ENCODE results near the gene NOP14.
A peak's percentile ranks its signal among the peaks of the same experiment; 100 is the strongest.
"Not testable (repeated sequence)": the region's sequence is repeated elsewhere in the genome, so short reads cannot be mapped to it uniquely, and the experiment has no call there.

The NOP14 gene

DNA sequence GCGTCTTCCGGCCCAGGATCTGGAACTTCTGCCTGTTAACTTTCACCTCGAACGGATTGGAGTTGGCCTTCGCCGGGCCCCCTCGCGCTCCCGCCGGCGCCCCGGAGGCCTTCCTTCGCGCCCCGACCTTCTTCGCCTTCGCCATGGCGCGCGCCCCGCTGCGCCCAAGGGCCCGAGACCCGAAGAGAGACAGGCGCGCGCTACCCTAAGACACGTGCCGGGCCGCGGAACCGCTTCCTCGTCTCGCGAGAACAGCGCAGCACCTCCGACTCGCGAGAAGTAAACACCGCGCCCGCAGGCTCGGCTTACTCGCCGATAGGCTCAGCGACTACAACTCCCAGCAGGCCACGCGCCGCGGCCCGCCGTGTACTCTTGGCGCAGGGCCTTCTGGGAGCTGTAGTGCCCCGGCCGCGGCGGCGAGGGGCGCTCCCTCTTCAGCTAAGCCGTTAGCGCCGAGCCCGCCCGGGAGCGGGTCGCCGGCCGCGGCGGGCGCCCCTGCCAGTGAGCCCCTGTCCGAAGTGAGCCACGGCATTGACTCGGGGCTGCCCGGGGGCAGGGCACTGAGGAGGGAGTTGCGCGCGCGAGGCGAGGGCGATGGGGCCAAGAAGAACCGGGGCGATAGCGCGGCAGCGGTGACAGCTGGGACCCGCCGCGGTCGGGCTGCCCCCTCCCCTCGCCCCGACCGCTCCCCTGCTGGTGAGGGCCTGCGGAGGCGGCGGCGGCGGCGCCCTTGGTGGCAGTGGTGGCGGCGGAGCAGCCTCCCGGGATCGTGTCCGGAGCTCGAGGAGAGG, at the start of gene NOP14, which contains the start of gene GRK4:
NOP14 (minus strand) TSS at position 232 of the 791 bp plus-strand sequence; CDS start at position 145, 87 bp downstream.
GRK4 (plus strand) TSS at position 397 of the 791 bp plus-strand sequence. CDS start 500 bp downstream, outside the sequence.
- peak; percentile 84 for DNase-seq (ENCODE audit: low read depth)

DNA sequence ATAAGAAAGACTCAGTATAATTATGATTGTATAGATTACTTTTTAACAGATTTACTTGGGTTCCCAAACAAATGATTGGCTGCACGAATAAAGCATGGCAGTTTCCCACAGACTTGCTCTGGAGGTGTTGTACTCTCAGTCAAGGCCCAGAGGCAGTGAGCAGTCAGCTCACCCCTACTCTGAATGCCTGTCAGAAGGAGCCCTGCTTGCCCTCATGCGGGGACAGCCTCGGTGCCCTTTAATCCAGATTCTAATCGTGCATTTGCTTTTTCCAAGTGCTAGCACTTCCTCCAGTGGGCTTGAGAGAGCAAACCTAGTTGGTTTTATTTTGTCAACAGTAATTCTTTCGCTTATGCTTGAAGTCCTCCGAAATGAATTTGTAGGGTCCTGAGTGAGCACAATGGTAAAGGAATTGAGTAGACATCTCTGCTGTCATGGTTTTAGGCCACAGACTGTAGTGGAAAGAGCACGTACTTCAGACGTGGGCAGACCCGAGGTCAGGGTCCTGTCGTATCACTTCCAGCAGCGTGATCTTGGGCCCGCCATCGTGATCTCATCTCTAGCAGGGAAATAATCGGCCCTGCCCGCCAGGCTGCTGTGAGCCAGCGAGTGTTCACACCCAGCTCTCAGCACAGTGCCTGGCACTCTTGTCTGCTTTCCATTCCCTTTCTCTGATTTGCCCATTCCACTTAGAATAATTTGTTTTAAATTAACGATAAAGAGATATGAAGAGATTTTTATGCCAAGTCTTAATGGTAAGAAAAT, 48.4 kb upstream of the NOP14 start:
- no peak for DNase-seq (ENCODE audit: low read depth)

DNA sequence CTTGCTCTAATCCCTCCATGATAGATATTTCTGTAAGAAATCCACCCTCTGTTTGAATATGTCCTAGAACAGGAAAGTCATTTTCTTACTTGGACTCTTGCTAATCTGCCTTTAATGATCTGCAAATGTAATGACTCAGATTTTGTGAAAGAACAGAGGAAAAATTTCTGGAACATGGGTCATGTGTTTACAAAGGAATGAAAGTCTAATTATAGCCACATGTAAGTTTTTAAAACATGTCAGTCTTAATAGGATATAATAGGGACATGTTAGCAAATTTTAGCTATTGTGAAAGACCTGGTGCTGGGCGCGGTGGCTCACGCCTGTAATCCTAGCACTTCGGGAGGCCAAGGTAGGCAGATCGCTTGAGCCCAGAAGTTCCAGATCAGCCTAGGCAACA, 47.8 kb upstream of the NOP14 start:
- peak; percentile 73 for DNase-seq (ENCODE audit: low read depth)

DNA sequence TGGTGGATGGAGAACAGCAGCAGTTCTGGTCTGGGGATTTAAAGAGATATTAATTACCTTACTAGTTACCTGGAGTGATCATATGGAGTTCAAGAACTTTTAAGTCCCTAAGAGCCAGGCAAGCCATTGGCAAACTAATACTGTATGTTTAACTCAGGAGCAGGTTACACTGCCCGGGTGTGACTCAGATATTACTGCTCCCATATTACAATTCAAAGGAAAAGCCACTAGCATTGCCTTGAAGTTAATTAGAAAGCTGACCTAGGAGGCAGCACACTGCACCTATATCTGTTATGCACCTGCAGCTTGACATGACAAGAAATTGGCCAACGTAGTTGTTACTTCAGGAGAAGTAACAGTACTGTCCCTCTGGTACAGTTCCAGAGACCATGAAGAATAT, 47.4 kb upstream of the NOP14 start:
- DNase-seq (ENCODE audit: low read depth) = no peak

DNA sequence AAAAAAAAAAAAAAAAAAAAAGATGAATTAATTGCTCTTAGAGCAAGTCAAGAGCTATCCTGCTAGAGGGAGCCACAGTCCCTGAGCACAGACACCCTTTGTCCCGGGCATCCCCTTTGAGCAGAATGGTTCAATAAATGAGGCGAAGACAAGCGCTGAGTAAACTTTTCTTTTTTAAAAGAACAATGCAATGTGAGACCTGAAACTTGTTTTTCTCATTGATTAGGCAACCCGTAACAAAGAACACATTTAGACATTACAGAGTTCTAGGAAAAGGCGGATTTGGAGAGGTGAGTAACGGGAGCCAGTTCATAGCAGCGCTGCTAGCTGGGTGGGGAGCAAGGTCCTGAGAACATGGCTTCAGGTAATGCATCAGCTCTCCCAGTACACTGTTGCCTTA, 46.2 kb upstream of the NOP14 start:
- DNase-seq (ENCODE audit: low read depth) = no peak

DNA sequence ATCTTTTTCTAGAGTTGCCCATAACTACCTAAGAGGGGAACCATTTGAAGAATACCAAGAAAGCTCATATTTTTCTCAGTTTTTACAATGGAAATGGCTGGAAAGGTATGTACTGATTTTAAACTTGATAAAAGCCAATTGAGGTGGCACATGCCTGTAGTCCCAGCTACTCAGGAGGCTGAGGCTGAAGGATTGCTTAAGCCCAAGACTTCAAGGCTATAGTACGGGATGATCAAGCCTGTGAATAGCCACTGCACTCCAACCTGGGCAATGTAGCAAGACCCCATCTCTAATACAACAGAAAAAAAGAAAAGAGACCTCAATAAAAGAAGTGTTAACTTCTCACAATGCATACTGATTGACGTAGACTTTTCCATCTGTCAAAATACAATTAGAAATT, 44.5 kb upstream of the NOP14 start:
- DNase-seq (ENCODE audit: low read depth) = no peak

DNA sequence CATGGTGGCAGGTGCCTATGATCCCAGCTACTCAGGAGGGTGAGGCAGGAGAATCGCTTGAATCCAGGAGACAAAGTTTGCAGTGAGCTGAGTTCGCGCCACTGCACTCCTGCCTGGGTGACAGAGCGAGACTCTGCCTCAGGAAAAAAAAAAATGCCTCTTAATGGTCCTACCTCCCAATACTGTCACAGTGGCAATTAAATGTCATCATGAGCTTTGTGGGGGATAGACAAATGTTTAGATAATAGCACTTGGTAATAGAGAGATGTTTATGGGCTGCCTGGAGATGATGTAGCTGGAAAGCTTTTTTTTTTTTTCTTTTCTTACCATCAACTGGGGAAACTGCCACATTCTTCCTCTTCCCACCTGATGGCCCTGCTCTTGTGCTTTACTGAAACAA, 33.2 kb upstream of the NOP14 start:
- DNase-seq (ENCODE audit: low read depth) = no peak

DNA sequence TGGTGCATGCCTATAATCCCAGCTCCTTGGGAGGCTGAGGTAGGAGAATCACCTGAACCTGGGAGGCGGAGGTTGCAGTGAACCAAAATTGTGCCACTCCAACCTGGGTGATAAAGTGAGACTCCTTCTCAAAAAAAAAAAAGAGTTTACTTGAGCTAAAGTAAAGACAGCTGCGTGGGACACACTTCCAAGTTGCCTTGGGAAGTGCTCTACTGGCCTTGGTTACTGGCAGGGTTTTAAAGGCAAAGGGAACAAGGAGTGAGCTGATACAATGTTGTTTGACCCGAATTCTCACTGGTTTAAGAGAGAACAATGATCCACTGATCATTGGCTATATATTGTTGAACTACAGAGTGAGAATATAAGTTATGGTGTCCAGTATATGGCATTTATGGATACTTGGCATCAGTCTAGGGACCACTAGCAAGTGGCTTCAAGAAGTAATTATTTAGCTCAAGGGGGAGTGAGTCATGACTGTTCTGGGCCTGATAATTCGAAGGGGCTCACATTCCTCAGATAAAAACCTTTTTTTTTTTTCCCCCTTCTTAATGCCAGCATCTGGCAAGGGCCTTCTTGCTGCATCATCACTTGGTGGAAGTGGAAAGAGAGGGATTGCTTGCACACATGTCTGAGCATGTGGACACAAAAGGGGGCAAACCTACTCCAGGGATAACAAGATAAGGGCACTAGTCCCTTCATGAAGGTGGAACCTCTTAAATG, 32.5 kb upstream of the NOP14 start:
- DNase-seq (ENCODE audit: low read depth) = no peak

DNA sequence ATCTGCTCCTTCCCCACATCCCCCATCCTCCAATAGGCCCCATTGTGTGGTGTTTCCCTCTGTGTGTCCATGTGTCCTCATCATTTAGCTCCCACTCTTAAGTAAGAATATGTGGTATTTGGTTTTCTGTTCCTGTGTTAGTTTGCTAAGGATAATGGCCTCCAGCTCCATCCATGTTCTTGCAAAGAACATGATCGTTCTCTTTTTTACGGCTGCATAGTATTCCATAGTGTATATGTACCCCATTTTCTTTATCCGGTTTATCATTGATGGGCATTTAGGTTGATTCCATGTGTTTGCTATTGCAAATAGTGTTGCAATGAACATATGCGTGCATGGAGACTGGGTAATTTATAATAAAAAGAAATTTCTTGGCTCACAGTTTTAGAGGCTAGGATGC, 31.7 kb upstream of the NOP14 start:
- no peak for DNase-seq (ENCODE audit: low read depth)

DNA sequence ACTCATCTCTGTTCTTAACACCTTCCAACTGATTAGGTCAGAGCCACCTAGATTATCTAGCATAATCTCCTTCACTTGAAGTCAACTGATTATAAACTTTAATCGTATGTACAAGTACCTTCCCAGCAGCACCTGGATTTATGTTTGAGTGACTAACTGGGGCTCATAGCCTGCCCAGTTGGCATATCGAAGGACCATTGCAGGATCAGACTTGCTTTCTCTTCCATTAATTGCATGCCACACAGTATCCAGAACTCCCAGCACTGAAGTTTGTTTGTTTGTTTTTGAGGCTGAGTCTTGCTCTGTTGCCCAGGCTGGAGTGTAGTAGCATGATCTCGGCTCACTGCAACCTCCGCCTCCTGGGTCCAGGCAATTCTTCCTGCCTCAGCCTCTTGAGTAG, 28.0 kb upstream of the NOP14 start:
- DNase-seq (ENCODE audit: low read depth) = no peak

DNA sequence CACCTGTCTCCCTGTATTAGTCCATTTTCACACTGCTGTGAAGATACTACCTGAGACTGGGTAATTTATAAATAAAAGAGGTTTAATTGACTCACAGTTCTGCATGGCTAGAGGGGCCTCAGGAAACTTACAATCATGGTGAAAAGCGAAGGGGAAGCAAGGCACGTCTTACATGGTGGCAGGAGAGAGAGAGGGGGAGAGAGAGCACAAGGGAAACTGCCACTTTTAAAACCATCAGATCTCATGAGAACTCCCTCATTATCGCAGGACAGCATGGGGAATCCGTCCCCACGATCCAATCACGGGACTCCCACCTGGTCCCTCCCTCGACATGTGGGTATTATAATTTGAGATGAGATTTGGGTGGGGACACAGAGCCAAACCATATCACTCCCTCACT, 20.5 kb upstream of the NOP14 start:
- DNase-seq (ENCODE audit: low read depth) = not testable (repeated sequence)

DNA sequence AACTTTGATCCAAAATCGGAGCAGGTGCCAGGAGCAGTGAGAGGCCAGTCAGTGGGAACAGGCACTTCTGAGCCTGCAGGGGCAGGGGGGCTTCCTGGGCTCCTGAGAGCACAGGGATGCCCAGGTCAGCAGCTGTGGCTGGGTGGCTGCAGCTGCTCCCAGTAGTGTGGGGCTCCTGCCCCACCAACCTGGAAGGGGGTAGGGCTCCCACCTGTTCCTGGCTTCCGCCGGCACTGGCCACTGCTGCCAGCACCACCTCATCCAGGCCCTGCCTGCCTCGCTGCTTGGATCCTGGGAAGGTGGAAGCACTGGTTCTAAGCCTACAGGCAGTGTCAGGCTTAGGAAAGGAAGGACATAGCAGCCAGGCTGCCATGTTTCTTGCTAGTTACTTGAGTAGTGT, 18.8 kb upstream of the NOP14 start:
- DNase-seq (ENCODE audit: low read depth) = no peak

DNA sequence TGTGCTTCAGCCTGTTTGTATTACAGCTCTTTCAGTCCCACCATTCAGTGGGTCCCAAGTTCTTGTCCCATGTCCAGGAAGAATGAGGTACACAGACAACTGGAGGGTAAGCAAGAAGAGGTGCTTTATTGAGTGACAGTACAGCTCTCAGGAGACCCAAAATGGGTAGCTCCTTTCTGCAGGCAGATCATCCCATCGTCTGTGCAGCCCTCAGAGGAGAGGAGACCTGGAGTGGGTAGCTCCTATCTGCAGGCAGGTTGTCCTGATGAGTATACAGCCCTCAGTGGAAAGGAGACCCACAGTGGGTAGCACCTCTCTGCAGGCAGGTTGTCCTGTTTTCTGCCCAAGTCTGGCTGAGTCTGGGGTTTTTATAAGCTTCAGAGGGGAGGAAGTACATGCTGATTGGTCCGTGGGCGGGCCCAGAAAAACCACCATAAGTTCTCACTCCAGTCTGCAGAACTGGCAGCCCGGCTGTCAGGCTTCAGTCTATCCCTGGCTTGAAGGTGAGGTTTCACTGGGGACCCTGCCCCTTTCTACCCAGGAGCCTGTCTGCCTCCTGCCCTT, 18.1 kb upstream of the NOP14 start:
- no peak for DNase-seq (ENCODE audit: low read depth)

DNA sequence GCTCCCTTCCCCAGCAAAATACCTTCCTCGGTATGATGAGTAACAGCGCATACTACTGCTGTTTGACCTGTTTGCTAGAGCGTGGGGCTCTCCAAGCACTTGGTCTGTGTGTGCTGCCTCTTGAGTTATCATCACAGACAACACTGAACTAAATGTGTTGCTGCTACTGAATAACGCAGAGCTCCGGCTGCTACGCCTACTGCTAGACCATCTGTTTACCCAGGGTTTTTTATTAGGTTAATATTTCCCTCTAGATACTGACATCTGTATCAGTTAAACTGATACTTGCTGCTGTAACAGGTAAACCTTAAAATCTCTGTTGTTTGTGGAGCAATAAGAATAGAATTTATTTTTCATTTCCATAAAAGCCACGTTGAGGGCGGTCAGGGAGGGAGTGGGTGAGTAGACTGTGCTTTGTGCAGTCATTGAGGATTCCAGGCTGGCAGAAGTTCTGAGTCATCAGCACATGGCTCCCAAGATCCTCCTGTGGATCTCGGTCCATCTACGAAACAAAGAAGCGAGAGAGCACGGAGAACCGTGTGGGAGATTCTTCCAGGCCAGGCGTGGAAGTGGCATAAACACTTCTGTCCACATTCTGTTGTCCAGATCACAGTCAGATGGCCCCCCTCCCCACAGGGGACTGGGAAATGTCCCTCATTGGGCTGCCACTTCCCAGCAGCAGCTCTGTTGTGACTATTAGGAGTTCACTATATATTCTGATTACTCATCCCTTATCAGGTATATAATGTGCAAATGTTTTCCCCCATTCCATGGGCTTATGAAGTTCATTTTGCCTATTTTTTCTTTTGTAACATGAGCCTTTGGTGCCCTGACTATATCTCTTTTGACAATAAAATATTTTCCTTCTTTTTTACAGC, 14.2 kb upstream of the NOP14 start:
- DNase-seq (ENCODE audit: low read depth) = no peak

DNA sequence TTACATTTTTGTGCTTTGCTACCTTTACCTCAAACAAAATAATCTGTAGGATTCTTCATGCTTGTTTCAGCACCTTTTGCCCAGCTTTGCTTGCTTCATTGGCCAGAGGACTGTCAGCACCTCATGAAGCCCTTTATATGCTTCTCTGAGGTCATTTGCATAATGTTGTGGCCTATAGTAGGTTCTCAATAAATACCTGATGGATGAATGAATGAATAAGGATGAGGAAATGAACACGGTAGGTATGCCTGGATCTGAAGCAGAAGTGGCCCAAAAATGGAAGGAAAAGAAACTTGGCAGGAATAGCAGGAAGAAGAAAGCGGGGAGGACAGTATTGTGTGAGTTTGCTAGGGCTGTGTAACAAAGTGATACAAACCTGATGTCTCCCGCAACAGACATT, 8.1 kb upstream of the NOP14 start:
- DNase-seq (ENCODE audit: low read depth) = no peak

DNA sequence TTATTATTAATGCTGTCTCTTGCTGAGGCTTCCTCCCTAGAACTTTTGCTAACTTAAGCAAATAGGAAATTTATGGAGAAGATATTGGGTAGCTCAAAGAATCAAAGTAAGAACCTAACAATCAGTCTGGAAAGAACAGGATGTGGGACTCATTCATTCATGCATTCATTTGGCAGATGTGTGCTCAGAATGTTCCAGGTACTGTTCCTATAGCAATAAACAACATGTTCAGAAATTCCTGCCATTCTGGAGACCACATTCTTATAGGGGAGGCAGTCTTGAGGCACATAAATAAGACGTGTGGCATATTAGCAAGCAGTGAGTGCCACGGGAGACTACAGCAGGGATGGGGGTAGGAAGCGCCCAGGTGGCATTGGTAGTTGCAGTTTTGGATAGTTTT, 5.2 kb upstream of the NOP14 start:
- DNase-seq (ENCODE audit: low read depth) = no peak

DNA sequence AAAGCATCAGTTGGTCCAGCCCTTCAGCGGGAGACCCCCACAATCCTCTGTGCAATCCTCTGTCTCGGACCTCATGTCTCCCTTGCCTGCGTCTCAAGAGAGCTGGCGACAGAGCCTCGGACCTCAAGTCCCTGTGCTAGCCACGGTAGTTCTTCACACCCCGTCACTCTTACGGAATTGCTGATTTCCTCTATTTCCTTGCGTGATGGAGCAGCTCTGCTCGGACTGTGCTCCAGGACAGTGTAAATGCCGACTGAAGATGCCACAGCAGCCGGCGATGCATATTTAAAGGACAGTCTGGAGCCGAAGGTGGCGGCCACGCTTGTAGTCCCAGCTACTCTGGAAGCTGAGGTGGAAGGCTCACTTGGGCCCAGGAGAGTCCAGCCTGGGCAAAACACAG, 2.1 kb upstream of the NOP14 start:
- DNase-seq (ENCODE audit: low read depth) = no peak

DNA sequence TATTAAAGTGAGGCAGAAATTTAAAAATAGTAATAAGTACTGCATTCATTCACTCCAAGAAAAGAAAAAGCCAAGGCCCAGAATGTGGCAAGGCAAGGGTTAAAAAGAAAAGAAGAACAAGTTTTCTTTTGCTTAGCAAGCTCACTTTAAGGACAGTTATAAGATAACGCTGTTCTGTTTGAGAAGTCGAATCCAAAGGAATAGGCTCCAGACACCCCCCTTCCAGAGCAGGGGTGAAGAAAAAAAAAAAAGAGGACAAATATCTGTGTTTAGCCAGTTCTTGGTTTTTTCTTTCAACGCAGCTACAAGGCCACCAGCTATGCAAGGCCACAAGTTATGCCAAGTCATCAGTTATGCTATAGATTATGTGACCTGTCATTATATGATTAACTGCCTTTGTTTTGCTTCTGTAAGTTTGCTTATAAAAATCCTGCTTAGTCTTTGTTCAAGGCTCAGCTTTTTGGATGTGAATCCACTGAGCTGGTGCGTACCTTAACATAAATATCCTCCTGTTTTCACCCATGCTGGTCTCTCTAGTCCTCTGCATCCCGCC, 1.6 kb upstream of the NOP14 start:
- no peak for DNase-seq (ENCODE audit: low read depth)

DNA sequence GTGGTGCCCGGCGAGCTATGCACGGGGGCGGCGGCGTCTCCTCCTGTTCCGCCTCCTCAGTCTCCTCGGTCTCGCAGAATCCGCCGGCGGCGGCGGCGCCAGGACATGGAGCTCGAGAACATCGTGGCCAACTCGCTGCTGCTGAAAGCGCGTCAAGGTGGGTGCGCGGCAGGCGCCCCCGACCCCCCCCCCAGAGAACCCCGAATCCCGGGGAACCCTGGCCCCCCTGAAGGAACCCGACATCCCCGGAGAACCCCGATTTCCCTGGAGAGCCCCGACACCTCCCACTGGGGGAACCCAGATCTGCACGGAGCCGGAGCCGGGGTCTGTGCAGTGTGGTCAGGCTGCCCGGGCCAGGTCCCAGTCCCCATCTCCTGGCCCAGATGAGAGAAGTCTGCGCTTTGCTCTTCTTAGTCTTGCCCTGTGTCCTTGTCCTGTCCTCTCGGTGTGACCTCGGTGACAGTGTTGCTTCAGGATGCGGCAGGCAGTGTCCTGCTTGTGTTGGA, 813 bp upstream of the NOP14 start:
- no peak for DNase-seq (ENCODE audit: low read depth)

DNA sequence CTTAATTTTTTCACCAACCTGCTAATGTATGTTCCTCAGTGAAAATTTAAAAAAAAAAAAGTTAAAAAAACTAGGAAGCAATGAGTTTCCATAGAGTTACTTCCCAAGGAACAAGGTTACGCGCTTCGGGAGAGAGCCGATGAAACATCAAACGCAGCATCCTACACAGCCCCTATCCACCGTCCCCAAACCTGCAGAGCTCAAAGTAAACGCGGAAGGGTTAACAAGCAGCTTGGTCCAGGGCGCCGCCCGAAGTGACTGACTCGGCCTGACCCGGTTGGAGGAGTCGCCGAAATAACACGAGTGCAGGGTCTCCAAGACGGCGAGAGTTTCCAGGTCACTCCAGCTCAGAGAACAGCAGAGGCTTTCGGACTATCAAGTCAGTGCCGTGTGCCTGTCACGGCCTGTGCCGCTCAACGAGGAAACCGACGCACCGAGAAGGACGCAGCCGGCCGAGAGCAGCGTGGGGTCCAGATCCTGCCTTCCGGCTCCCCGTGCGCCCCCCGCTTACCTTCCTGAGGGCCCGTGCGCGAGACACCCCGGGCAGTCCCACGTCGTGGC, 512 bp downstream of the NOP14 start:
- DNase-seq (ENCODE audit: low read depth) = no peak

All from GM04503 (cell line).